ENCODE measurements around the gene LRRC61. TPM values are rescaled to one million over a fixed set of nuclear protein-coding genes. Genes with fewer than 3 reads are reported as not detected.

Gene LRRC61
- total RNA-seq, 2 donors from 2014 or later, result 11.4 to 15.1 TPM

DNA sequence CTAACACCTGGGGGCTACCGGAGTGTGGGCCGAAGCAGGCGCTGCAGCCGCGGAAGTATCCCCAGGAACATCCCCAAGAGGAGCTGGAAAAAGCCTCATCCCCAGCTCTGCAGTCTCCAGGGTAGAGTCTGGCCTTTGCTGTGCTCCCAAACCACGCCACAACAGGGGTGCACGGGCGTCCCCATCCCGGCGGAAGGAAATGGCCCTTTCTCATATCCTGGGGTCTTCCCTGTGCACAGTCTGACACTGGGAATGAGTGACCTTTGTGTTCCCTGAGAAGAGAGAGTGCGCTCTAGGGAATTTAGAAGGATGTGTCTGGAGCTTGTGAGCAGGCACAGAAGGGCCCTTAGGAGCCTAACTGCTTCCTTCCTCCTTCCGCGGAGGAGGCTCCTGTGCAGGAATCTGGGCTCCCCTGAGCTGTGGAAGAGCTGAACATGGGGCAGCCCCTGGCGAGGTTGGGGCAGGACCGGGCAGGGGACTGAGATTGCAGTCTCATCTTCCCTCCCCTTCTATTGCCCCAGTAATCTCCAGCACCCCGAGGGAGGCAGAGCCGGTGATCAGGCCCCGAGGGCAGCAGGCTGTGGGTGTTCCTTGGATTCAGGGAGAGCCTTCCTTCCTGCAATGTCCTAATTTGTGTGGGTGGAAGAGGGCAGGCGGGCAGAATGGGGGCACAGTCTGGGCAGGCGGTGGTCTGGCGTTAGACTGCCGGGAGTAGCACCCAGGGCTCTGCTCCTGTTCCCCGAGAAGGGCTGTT, 46.8 kb downstream of the LRRC61 start:
- no peaks in the 10 kb centered on the region for H3K36me3 ChIP-seq
- no peak for DNase-seq
- peak overlapping the region; percentile 65 for H3K4me3 ChIP-seq
- H3K9me3 ChIP-seq, result no peaks in the 10 kb centered on the region
- H3K27me3 ChIP-seq, result no peaks in the 10 kb centered on the region
- peak overlapping the region; percentile 97 for H3K27ac ChIP-seq
- TF ChIP-seq, protein P1, sequence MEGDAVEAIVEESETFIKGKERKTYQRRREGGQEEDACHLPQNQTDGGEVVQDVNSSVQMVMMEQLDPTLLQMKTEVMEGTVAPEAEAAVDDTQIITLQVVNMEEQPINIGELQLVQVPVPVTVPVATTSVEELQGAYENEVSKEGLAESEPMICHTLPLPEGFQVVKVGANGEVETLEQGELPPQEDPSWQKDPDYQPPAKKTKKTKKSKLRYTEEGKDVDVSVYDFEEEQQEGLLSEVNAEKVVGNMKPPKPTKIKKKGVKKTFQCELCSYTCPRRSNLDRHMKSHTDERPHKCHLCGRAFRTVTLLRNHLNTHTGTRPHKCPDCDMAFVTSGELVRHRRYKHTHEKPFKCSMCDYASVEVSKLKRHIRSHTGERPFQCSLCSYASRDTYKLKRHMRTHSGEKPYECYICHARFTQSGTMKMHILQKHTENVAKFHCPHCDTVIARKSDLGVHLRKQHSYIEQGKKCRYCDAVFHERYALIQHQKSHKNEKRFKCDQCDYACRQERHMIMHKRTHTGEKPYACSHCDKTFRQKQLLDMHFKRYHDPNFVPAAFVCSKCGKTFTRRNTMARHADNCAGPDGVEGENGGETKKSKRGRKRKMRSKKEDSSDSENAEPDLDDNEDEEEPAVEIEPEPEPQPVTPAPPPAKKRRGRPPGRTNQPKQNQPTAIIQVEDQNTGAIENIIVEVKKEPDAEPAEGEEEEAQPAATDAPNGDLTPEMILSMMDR (IDR thresholded peaks at IDR 0.05), result no peak
- peak overlapping the region; percentile 93 to 99 for H3K9ac ChIP-seq (ENCODE audit: low read depth in 2 of 2, low read length in 2 of 2)
- intact Hi-C loops (cut with DNase I), result loop anchor here (5.0 kb wide), 1 partner anchor 43 kb away; no protein-coding TSS in a partner anchor
- H3K4me1 ChIP-seq, result peaks cover 11% of the 10 kb centered on the region

DNA sequence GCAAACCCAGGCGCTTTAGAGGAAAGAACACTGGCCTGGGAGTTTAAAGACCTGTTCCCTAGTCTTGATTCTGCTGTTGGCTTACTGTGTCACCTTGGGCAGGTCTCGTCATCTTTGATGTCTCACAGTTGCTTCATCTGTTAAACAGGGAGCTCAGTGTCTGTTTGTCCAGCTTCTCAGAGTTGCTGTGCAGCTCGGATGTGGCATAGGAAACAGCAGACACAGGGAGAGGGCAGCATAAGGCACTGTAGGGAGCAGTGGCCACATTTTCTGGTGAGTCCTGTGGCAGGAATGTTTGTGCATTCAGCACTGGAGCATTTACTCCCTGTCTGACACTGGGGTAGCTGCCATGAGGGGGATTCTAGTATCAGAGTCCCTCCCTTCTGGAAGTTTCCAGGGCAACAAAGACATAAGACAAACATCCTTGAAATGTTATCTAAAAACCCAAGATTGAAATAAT, 47.5 kb downstream of the LRRC61 start:
- peaks cover 11% of the 10 kb centered on the region for H3K4me1 ChIP-seq
- H3K27ac ChIP-seq, result peak overlapping the region; percentile 97
- H3K36me3 ChIP-seq, result no peaks in the 10 kb centered on the region
- no peak for DNase-seq
- TF ChIP-seq, protein P1 (IDR thresholded peaks at IDR 0.05), result no peak
- peak overlapping the region; percentile 65 for H3K4me3 ChIP-seq
- no peaks in the 10 kb centered on the region for H3K9me3 ChIP-seq
- H3K9ac ChIP-seq (ENCODE audit: low read depth in 2 of 2, low read length in 2 of 2), result peak overlapping the region; percentile 14 to 99
- H3K27me3 ChIP-seq, result no peaks in the 10 kb centered on the region
- intact Hi-C loops (cut with DNase I), result loop anchor here (5.0 kb wide), 1 partner anchor 43 kb away; no protein-coding TSS in a partner anchor

DNA sequence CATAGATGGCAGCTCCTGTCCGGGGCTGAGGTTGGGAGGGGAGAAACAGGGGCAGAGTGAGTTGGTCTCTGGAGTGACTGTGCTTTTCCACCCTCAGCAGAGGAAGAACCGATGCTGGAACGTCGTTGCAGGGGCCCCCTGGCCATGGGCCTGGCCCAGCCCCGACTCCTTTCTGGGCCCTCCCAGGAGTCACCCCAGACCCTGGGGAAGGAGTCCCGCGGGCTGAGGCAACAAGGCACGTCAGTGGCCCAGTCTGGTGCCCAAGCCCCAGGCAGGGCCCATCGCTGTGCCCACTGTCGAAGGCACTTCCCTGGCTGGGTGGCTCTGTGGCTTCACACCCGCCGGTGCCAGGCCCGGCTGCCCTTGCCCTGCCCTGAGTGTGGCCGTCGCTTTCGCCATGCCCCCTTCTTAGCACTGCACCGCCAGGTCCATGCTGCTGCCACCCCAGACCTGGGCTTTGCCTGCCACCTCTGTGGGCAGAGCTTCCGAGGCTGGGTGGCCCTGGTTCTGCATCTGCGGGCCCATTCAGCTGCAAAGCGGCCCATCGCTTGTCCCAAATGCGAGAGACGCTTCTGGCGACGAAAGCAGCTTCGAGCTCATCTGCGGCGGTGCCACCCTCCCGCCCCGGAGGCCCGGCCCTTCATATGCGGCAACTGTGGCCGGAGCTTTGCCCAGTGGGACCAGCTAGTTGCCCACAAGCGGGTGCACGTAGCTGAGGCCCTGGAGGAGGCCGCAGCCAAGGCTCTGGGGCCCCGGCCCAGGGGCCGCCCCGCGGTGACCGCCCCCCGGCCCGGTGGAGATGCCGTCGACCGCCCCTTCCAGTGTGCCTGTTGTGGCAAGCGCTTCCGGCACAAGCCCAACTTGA, 48.2 kb downstream of the LRRC61 start:
- peak overlapping the region; percentile 97 for H3K27ac ChIP-seq
- peak overlapping the region; percentile 20 for H3K4me3 ChIP-seq
- DNase-seq, result no peak
- TF ChIP-seq, protein P1 (IDR thresholded peaks at IDR 0.05), result no peak
- intact Hi-C loops (cut with DNase I), result loop anchor here (5.0 kb wide), 1 partner anchor 44 kb away; no protein-coding TSS in a partner anchor
- peaks cover 13% of the 10 kb centered on the region for H3K4me1 ChIP-seq
- H3K9me3 ChIP-seq, result no peaks in the 10 kb centered on the region
- H3K9ac ChIP-seq (ENCODE audit: low read depth in 2 of 2, low read length in 2 of 2), result peak overlapping the region; percentile 57 to 99
- no peaks in the 10 kb centered on the region for H3K27me3 ChIP-seq
- H3K36me3 ChIP-seq, result no peaks in the 10 kb centered on the region

DNA sequence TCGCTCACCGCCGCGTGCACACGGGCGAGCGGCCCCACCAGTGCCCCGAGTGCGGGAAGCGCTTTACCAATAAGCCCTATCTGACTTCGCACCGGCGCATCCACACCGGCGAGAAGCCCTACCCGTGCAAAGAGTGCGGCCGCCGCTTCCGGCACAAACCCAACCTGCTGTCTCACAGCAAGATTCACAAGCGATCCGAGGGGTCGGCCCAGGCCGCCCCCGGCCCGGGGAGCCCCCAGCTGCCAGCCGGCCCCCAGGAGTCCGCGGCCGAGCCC, 48.8 kb downstream of the LRRC61 start:
- peak overlapping the region; percentile 97 for H3K27ac ChIP-seq
- TF ChIP-seq, protein P1 (IDR thresholded peaks at IDR 0.05), result no peak
- peak overlapping the region; percentile 20 for H3K4me3 ChIP-seq
- H3K9me3 ChIP-seq, result no peaks in the 10 kb centered on the region
- H3K9ac ChIP-seq (ENCODE audit: low read depth in 2 of 2, low read length in 2 of 2), result peak overlapping the region; percentile 57 to 99
- no peaks in the 10 kb centered on the region for H3K36me3 ChIP-seq
- no peaks in the 10 kb centered on the region for H3K27me3 ChIP-seq
- intact Hi-C loops (cut with DNase I), result loop anchor here (5.0 kb wide), 1 partner anchor 45 kb away; no protein-coding TSS in a partner anchor
- DNase-seq, result no peak
- peaks cover 18% of the 10 kb centered on the region for H3K4me1 ChIP-seq

DNA sequence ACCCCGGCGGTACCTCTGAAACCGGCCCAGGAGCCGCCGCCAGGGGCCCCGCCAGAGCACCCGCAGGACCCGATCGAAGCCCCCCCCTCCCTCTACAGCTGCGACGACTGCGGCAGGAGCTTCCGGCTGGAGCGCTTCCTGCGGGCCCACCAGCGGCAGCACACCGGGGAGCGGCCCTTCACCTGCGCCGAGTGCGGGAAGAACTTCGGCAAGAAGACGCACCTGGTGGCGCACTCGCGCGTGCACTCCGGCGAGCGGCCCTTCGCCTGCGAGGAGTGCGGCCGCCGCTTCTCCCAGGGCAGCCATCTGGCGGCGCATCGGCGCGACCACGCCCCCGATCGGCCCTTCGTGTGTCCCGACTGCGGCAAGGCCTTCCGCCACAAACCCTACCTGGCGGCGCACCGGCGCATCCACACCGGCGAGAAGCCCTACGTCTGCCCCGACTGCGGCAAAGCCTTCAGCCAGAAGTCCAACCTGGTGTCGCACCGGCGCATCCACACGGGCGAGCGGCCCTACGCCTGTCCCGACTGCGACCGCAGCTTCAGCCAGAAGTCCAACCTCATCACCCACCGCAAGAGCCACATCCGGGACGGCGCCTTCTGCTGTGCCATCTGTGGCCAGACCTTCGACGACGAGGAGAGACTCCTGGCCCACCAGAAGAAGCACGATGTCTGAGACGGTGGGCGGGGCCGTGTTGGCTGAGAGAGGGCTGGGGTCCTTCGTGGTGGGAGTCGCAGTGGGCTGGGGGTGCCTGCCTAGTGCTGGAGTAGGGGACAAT, 49.3 kb downstream of the LRRC61 start:
- Histone ChIP-seq H3K4me1 (peaks cover 19% of the 10 kb centered on the region), H3K9ac (ENCODE audit: low read depth in 2 of 2, low read length in 2 of 2) (peak overlapping the region; percentile 54 to 99), H3K36me3 (no peaks in the 10 kb centered on the region), H3K27ac (peak overlapping the region; percentile 97), H3K27me3 (no peaks in the 10 kb centered on the region), H3K4me3 (peak overlapping the region; percentile 20), H3K9me3 (no peaks in the 10 kb centered on the region)
- TF ChIP-seq, protein P1 (IDR thresholded peaks at IDR 0.05), result no peak
- intact Hi-C loops (cut with DNase I), result loop anchor here (5.0 kb wide), 1 partner anchor 45 kb away; no protein-coding TSS in a partner anchor
- DNase-seq, result peak; percentile 75

All from colonic mucosa (tissue), 4 donors.